ENCODE data around the gene ECPAS.

DNA sequence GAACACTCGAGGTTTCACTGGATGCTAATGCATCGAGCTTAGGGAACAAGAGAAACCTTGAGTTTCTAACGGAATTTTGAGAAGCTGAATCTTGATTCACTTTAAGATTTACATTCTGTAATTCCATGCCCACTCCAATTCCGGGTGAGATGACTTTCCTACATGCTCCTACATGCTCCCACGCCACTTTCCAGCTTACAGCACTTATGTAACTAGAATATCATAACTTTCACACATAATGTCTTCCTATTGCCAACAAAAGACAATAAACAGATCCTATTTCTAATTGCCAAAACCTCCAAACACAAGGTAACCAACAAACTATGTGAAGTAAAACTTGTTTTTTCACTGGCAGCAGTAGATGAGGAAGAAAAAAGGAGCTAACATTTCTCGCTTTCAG lies 72.9 kb downstream of the ECPAS start:
- no peak for TF ChIP-seq GATA2 (IDR thresholded peaks at IDR 0.05; ENCODE audit: low read depth, low read length)
- TF ChIP-seq GATA3 (IDR thresholded peaks at IDR 0.05; ENCODE audit: low read depth, low read length): no peak

Measured in SH-SY5Y (cell line).